ENCODE data around the gene DKC1. TPM values are rescaled to one million over a fixed set of nuclear protein-coding genes. Genes with fewer than 3 reads are reported as not detected.

Gene DKC1
- total RNA-seq, 1 donor from 2014 or later = 81.0 TPM

GRCh38 chrX:154727871-154728270 lies 34.8 kb upstream of the DKC1 start:
- H3K36me3 Mint-ChIP-seq (ENCODE audit: low read depth) = no peaks in the 10 kb centered on the region
- no peak overlapping the region for H3K27ac Mint-ChIP-seq (ENCODE audit: unreplicated experiment)
- H3K4me3 Mint-ChIP-seq = no peak overlapping the region
- TF ChIP-seq CTCF (conservative IDR thresholded peaks at IDR 0.05) = no peak
- no peaks in the 10 kb centered on the region for H3K27me3 Mint-ChIP-seq (ENCODE audit: low read depth)
- H3K9me3 Mint-ChIP-seq = peaks cover 6% of the 10 kb centered on the region
- no peak for DNase-seq (ENCODE audit: low read depth, low spot score)
- peaks cover 4% of the 10 kb centered on the region for H3K4me1 Mint-ChIP-seq

GRCh38 chrX:154728431-154729190 lies 34.1 kb upstream of the DKC1 start:
- Mint-ChIP-seq H3K36me3 (ENCODE audit: low read depth) (no peaks in the 10 kb centered on the region), H3K27me3 (ENCODE audit: low read depth) (no peaks in the 10 kb centered on the region), H3K4me3 (no peak overlapping the region), H3K4me1 (peaks cover 4% of the 10 kb centered on the region), H3K27ac (ENCODE audit: unreplicated experiment) (no peak overlapping the region), H3K9me3 (peaks cover 6% of the 10 kb centered on the region)
- no peak for DNase-seq (ENCODE audit: low read depth, low spot score)
- TF ChIP-seq CTCF (conservative IDR thresholded peaks at IDR 0.05) = no peak

GRCh38 chrX:154729439-154729838 lies 33.2 kb upstream of the DKC1 start:
- Mint-ChIP-seq H3K36me3 (ENCODE audit: low read depth) (no peaks in the 10 kb centered on the region), H3K9me3 (peaks cover 6% of the 10 kb centered on the region), H3K27me3 (ENCODE audit: low read depth) (no peaks in the 10 kb centered on the region), H3K4me1 (peaks cover 8% of the 10 kb centered on the region), H3K4me3 (no peak overlapping the region), H3K27ac (ENCODE audit: unreplicated experiment) (no peak overlapping the region)
- no peak for TF ChIP-seq CTCF (conservative IDR thresholded peaks at IDR 0.05)
- DNase-seq (ENCODE audit: low read depth, low spot score) = no peak

GRCh38 chrX:154730253-154730891 lies 32.3 kb upstream of the DKC1 start:
- H3K36me3 Mint-ChIP-seq (ENCODE audit: low read depth) = no peaks in the 10 kb centered on the region
- H3K4me3 Mint-ChIP-seq = no peak overlapping the region
- no peak for DNase-seq (ENCODE audit: low read depth, low spot score)
- no peaks in the 10 kb centered on the region for H3K27me3 Mint-ChIP-seq (ENCODE audit: low read depth)
- no peak for TF ChIP-seq CTCF (conservative IDR thresholded peaks at IDR 0.05)
- no peak overlapping the region for H3K27ac Mint-ChIP-seq (ENCODE audit: unreplicated experiment)
- peaks cover 9% of the 10 kb centered on the region for H3K4me1 Mint-ChIP-seq
- H3K9me3 Mint-ChIP-seq = peaks cover 6% of the 10 kb centered on the region

- DNase-seq (ENCODE audit: low read depth, low spot score) = no peak
- H3K27me3 Mint-ChIP-seq (ENCODE audit: low read depth) = no peaks in the 10 kb centered on the region
- H3K27ac Mint-ChIP-seq (ENCODE audit: unreplicated experiment) = no peak overlapping the region
- peaks cover 6% of the 10 kb centered on the region for H3K9me3 Mint-ChIP-seq
- H3K4me3 Mint-ChIP-seq = no peak overlapping the region
- no peak for TF ChIP-seq CTCF (conservative IDR thresholded peaks at IDR 0.05)
- no peaks in the 10 kb centered on the region for H3K36me3 Mint-ChIP-seq (ENCODE audit: low read depth)
- peaks cover 9% of the 10 kb centered on the region for H3K4me1 Mint-ChIP-seq
These were observed 31.5 kb upstream of the DKC1 start for GRCh38 chrX:154731184-154731583.
